ENCODE data around the gene RAPH1. TPM values are rescaled to one million over a fixed set of nuclear protein-coding genes. Genes with fewer than 3 reads are reported as not detected.

Gene RAPH1
- total and polyA plus RNA-seq, 9 of the 15 experiments (the other 6 are each of a cell fraction or from before 2014, with no cell fraction given): 0.07 to 0.71 (median 0.27) TPM

- no peak for TF ChIP-seq MXD1 (CRISPR knock-in tag; IDR thresholded peaks at IDR 0.05; ENCODE audit: borderline replicate concordance, poor library complexity, severe bottlenecking)
- TF ChIP-seq SMC3 (conservative IDR thresholded peaks at IDR 0.05; ENCODE audit: insufficient read depth, low read depth, low read length): peak; percentile 51; the same call in 1 of the 2 replicates
Observed at GRCh38 chr2:203453858-203454451, 81.1 kb downstream of the RAPH1 start (continued).

GRCh38 chr2:203451689-203452088, 83.4 kb downstream of the RAPH1 start:
- Histone ChIP-seq H3K36me3 (ENCODE audit: control insufficient read depth, insufficient read depth, low read length) (no peaks in the 10 kb centered on the region), H3K27ac (ENCODE audit: extremely low read depth, low read depth, low read length) (no peak overlapping the region), H3K27me3 (ENCODE audit: control insufficient read depth in 2 of 2, insufficient read depth in 2 of 2, low read length in 2 of 2) (no peaks in the 10 kb centered on the region), H3K4me1 (replicated peaks in 1 of 2; ENCODE audit: control insufficient read depth in 2 of 2, insufficient read depth in 2 of 2, low read length in 2 of 2) (no peaks in the 10 kb centered on the region), H2AFZ (ENCODE audit: low read depth, low read length) (no peak overlapping the region), H4K20me1 (replicated peaks; ENCODE audit: control insufficient read depth, insufficient read depth, low read length) (no peaks in the 10 kb centered on the region), H3K4me3 (no peak overlapping the region), H3K9me1 (ENCODE audit: control insufficient read depth, insufficient read depth, low read length) (no peaks in the 10 kb centered on the region), H3K4me2 (ENCODE audit: insufficient read depth, low read length) (no peak overlapping the region), H3K79me2 (ENCODE audit: control insufficient read depth, insufficient read depth, low read length) (no peaks in the 10 kb centered on the region), H3K9me3 (replicated peaks; ENCODE audit: control insufficient read depth, insufficient read depth, low read depth, low read length) (no peaks in the 10 kb centered on the region), H3K9ac (ENCODE audit: insufficient read depth in 1 of 2, low read depth in 2 of 2, low read length in 2 of 2) (no peak overlapping the region)
- BruUV-seq (replicated peaks): no TSS peak
- DNase-seq (ENCODE audit: extremely low read depth in 1 of 4, low spot score in 3 of 4) (no peak), ATAC-seq (no peak), FAIRE-seq (no peak)
- CTCF ChIA-PET (ENCODE audit: low intra/inter-chr PET ratio): no interaction called here
- WGBS (ENCODE audit: insufficient coverage, low coverage, missing lambda C conversion rate): 20% methylated on average over 1 of the region's 1 CpG
- intact Hi-C loops (cut with micrococcal nuclease): loop anchor here (2.0 to 5.0 kb wide), 3 partner anchors 621 to 879 kb away; no protein-coding TSS in a partner anchor
- in situ Hi-C loops (cut with MboI): loop anchor here (25.0 kb wide), 1 partner anchor 864 kb away; no protein-coding TSS in a partner anchor
- POLR2A ChIA-PET: interaction anchor here (0.6 kb wide), 1 partner anchor 94 kb away, joined by 3 read pairs; no protein-coding TSS in a partner anchor
- TF ChIP-seq ARID1B (IDR thresholded peaks at IDR 0.05) (no peak), TARDBP (IDR thresholded peaks at IDR 0.05) (no peak), HDAC2 (IDR thresholded peaks at IDR 0.05) (no peak), HOXB6 (CRISPR knock-in tag; IDR thresholded peaks at IDR 0.05; ENCODE audit: borderline replicate concordance) (no peak), REST (IDR thresholded peaks at IDR 0.05; ENCODE audit: borderline replicate concordance) (no peak), REST (CRISPR knock-in tag; IDR thresholded peaks at IDR 0.05; ENCODE audit: low read depth) (no peak), ZBTB34 (CRISPR knock-in tag; IDR thresholded peaks at IDR 0.05) (no peak), ZNF133 (CRISPR knock-in tag; IDR thresholded peaks at IDR 0.05) (no peak)

Data from K562 (cell line).